Mesenchymal stem cell (in vitro differentiated cells and primary cell): ENCODE measurements around the gene PITPNM2.

Source experiments
- DNase-seq: peaks from one replicate; pipeline ENCODE4 v3.0.0-alpha.2; 2013
- H2AFZ ChIP-seq: one replicate; pipeline ENCODE4 v1.6.1; 2013; ENCODE audit warnings: low read depth, mild to moderate bottlenecking, control low read depth, inconsistent platforms, low read length, moderate library complexity
- H2AK5ac ChIP-seq: 2 replicates; pipeline ENCODE4 v1.6.1; 2013; ENCODE audit warnings: low read length, moderate library complexity, mild to moderate bottlenecking, inconsistent platforms; ENCODE audit not compliant: severe bottlenecking
- H2BK120ac ChIP-seq: one replicate; pipeline ENCODE4 v1.6.1; 2013; ENCODE audit warnings: low read depth, mild to moderate bottlenecking, inconsistent platforms, low read length, moderate library complexity
- H2BK12ac ChIP-seq, 2 experiments: one replicate each; pipeline ENCODE4 v1.6.1; 2013; ENCODE audit warnings: inconsistent platforms in 2 of 2, low read length in 2 of 2, mild to moderate bottlenecking in 2 of 2, moderate library complexity in 2 of 2, control low read depth in 1 of 2
- H2BK15ac ChIP-seq: one replicate; pipeline ENCODE4 v1.6.1; 2013; ENCODE audit warnings: mild to moderate bottlenecking, low read depth, inconsistent platforms; ENCODE audit not compliant: poor library complexity, severe bottlenecking
- H2BK5ac ChIP-seq: 2 replicates; pipeline ENCODE4 v1.6.1; 2013; ENCODE audit warnings: low read depth, mild to moderate bottlenecking, low read length, control low read depth, inconsistent platforms; ENCODE audit not compliant: poor library complexity, severe bottlenecking
- H3K14ac ChIP-seq, 2 experiments: one replicate each; pipeline ENCODE4 v1.6.1; 2013; ENCODE audit warnings: inconsistent platforms in 2 of 2, low read length in 2 of 2, control low read depth in 1 of 2, mild to moderate bottlenecking in 1 of 2, moderate library complexity in 1 of 2
- H3K18ac ChIP-seq, 2 experiments: one replicate each; pipeline ENCODE4 v1.6.1; 2013; ENCODE audit warnings: inconsistent platforms in 2 of 2, low read length in 2 of 2, control low read depth in 1 of 2, low read depth in 1 of 2, mild to moderate bottlenecking in 1 of 2
- H3K23ac ChIP-seq, 2 experiments: one replicate each; pipeline ENCODE4 v1.6.1; 2013; ENCODE audit warnings: inconsistent platforms in 2 of 2, low read length in 2 of 2, mild to moderate bottlenecking in 2 of 2, moderate library complexity in 2 of 2, control low read depth in 1 of 2
- H3K27ac ChIP-seq: 2 replicates; pipeline ENCODE4 v1.5.1; 2013; ENCODE audit warnings: mild to moderate bottlenecking, moderate library complexity, low read length, control low read depth, inconsistent platforms; ENCODE audit not compliant: poor library complexity, severe bottlenecking
- H3K27me3 ChIP-seq, 2 experiments: 2 replicates each; pipeline versions ENCODE4 v1.6.1 to v1.7.0; 2013; ENCODE audit warnings: low read length in 2 of 2, mild to moderate bottlenecking in 2 of 2, moderate library complexity in 2 of 2, control low read depth in 1 of 2, inconsistent platforms in 1 of 2; ENCODE audit not compliant: control insufficient read depth in 1 of 2, insufficient read depth in 1 of 2
- H3K36me3 ChIP-seq, 2 experiments: 2 replicates each; pipeline versions ENCODE4 v1.6.1 to v1.7.0; 2013; ENCODE audit warnings: low read length in 2 of 2, control low read depth in 1 of 2, inconsistent platforms in 1 of 2, low read depth in 1 of 2, mild to moderate bottlenecking in 1 of 2; ENCODE audit not compliant: insufficient read depth in 2 of 2, control insufficient read depth in 1 of 2
- H3K4ac ChIP-seq, 2 experiments: one replicate each; pipeline ENCODE4 v1.6.1; 2013; ENCODE audit warnings: inconsistent platforms in 2 of 2, low read length in 2 of 2, mild to moderate bottlenecking in 2 of 2, moderate library complexity in 2 of 2, control low read depth in 1 of 2, low read depth in 1 of 2
- H3K4me1 ChIP-seq: 2 replicates; pipeline ENCODE4 v1.6.1; 2013; ENCODE audit warnings: low read depth, low read length, control low read depth; ENCODE audit not compliant: control insufficient read depth, insufficient read depth
- H3K4me2 ChIP-seq: 2 replicates; pipeline ENCODE4 v1.6.1; 2013; ENCODE audit warnings: low read length, mild to moderate bottlenecking, inconsistent platforms; ENCODE audit not compliant: poor library complexity, severe bottlenecking
- H3K4me3 ChIP-seq, 2 experiments: 2 replicates each; pipeline versions ENCODE4 v1.5.1 to v1.7.0; 2013; ENCODE audit warnings: low read length in 2 of 2, mild to moderate bottlenecking in 2 of 2, control low read depth in 1 of 2, low read depth in 1 of 2; ENCODE audit not compliant: insufficient read depth in 1 of 2
- H3K79me1 ChIP-seq: replicated peaks from 2 replicates; pipeline ENCODE4 v1.6.1; 2013; ENCODE audit warnings: mild to moderate bottlenecking, control low read depth, low read length, inconsistent platforms; ENCODE audit not compliant: poor library complexity, severe bottlenecking
- H3K9ac ChIP-seq: 2 replicates; pipeline ENCODE4 v1.7.0; 2013; ENCODE audit warnings: mild to moderate bottlenecking, low read length, moderate library complexity
- H3K9me3 ChIP-seq: 2 replicates; pipeline ENCODE4 v1.7.0; 2013; ENCODE audit warnings: mild to moderate bottlenecking, low read length; ENCODE audit not compliant: control insufficient read depth
- H4K8ac ChIP-seq: one replicate; pipeline ENCODE4 v1.6.1; 2013; ENCODE audit warnings: inconsistent platforms, mild to moderate bottlenecking, low read length, moderate library complexity
- H4K91ac ChIP-seq: one replicate; pipeline ENCODE4 v1.6.1; 2013; ENCODE audit warnings: mild to moderate bottlenecking, low read length, inconsistent platforms
- WGBS: methylation state at CpG from one replicate; pipeline ENCODE4 v1.1.7; 2013; ENCODE audit warnings: mixed read lengths; 5-methylcytosine and 5-hydroxymethylcytosine counted together

Gene PITPNM2

GRCh38 chr12:123120452-123121166, 30.3 kb downstream of the PITPNM2 start:
- H4K8ac ChIP-seq = peak overlapping the region; percentile 14
- DNase-seq = no peak
- peaks cover 6% of the 10 kb centered on the region for H3K4me1 ChIP-seq
- peak overlapping the region; percentile 84 for H2BK15ac ChIP-seq
- H2BK12ac ChIP-seq = peak overlapping the region in 1 of 2 experiments; percentile 80
- H3K79me1 ChIP-seq = peaks cover 32% of the 10 kb centered on the region
- H3K14ac ChIP-seq = peak overlapping the region in 1 of 2 experiments; percentile 87
- H3K18ac ChIP-seq = peak overlapping the region; percentile 23 to 83
- WGBS = 89% methylated on average over 3 of the region's 3 CpGs
- H3K4me2 ChIP-seq = no peak overlapping the region
- peak overlapping the region; percentile 9 for H4K91ac ChIP-seq
- no peak overlapping the region for H3K9ac ChIP-seq
- H3K4ac ChIP-seq = peak overlapping the region; percentile 48 to 64
- no peaks in the 10 kb centered on the region for H3K27me3 ChIP-seq
- H3K23ac ChIP-seq = peak overlapping the region in 1 of 2 experiments; percentile 70
- H3K9me3 ChIP-seq = no peaks in the 10 kb centered on the region
- H3K27ac ChIP-seq = no peak overlapping the region
- no peak overlapping the region for H2BK5ac ChIP-seq
- no peaks in the 10 kb centered on the region for H3K36me3 ChIP-seq
- peak overlapping the region; percentile 78 for H2AK5ac ChIP-seq
- peak overlapping the region in 1 of 2 experiments; percentile 2 for H3K4me3 ChIP-seq
- no peak overlapping the region for H2BK120ac ChIP-seq
- H2AFZ ChIP-seq = peak overlapping the region; percentile 62

- H3K18ac ChIP-seq = peak overlapping the region in 1 of 2 experiments; percentile 14
- WGBS = 95% methylated on average over 7 of the region's 7 CpGs
- H3K4me2 ChIP-seq = no peak overlapping the region
- no peak overlapping the region for H3K27ac ChIP-seq
- no peak overlapping the region for H2BK120ac ChIP-seq
- DNase-seq = no peak
- no peak overlapping the region for H2BK15ac ChIP-seq
- no peaks in the 10 kb centered on the region for H3K27me3 ChIP-seq
- peak overlapping the region in 1 of 2 experiments; percentile 79 for H2BK12ac ChIP-seq
- H3K4me1 ChIP-seq = peaks cover 10% of the 10 kb centered on the region
- no peak overlapping the region for H4K8ac ChIP-seq
- no peaks in the 10 kb centered on the region for H3K36me3 ChIP-seq
- H3K9ac ChIP-seq = no peak overlapping the region
- no peak overlapping the region for H3K14ac ChIP-seq
- no peak overlapping the region for H3K4ac ChIP-seq
- H2BK5ac ChIP-seq = no peak overlapping the region
- no peak overlapping the region for H2AK5ac ChIP-seq
- H2AFZ ChIP-seq = no peak overlapping the region
- no peak overlapping the region for H4K91ac ChIP-seq
- H3K9me3 ChIP-seq = no peaks in the 10 kb centered on the region
- H3K23ac ChIP-seq = no peak overlapping the region
- H3K79me1 ChIP-seq = peaks cover 36% of the 10 kb centered on the region
- H3K4me3 ChIP-seq = no peak overlapping the region
Observed at GRCh38 chr12:123119808-123120207, 31.1 kb downstream of the PITPNM2 start.

GRCh38 chr12:123118497-123118896, 32.4 kb downstream of the PITPNM2 start:
- no peaks in the 10 kb centered on the region for H3K9me3 ChIP-seq
- no peak overlapping the region for H2BK120ac ChIP-seq
- no peaks in the 10 kb centered on the region for H3K27me3 ChIP-seq
- no peak overlapping the region for H3K9ac ChIP-seq
- H3K4me1 ChIP-seq = peaks cover 12% of the 10 kb centered on the region
- peak overlapping the region; percentile 74 to 81 for H3K18ac ChIP-seq
- peak overlapping the region in 1 of 2 experiments; percentile 33 for H2BK12ac ChIP-seq
- H3K27ac ChIP-seq = no peak overlapping the region
- no peak overlapping the region for H2AK5ac ChIP-seq
- H2BK15ac ChIP-seq = no peak overlapping the region
- H3K4me2 ChIP-seq = no peak overlapping the region
- peaks cover 43% of the 10 kb centered on the region for H3K79me1 ChIP-seq
- H2BK5ac ChIP-seq = no peak overlapping the region
- H3K4ac ChIP-seq = no peak overlapping the region
- H3K4me3 ChIP-seq = no peak overlapping the region
- no peak overlapping the region for H4K8ac ChIP-seq
- H3K14ac ChIP-seq = no peak overlapping the region
- H3K36me3 ChIP-seq = no peaks in the 10 kb centered on the region
- H4K91ac ChIP-seq = no peak overlapping the region
- H2AFZ ChIP-seq = no peak overlapping the region
- peak; percentile 96 for DNase-seq
- 25% methylated on average over 4 of the region's 8 CpGs for WGBS
- H3K23ac ChIP-seq = no peak overlapping the region

- Histone ChIP-seq H4K91ac (no peak overlapping the region), H3K4me3 (peak overlapping the region in 1 of 2 experiments; percentile 48), H3K4me2 (no peak overlapping the region), H3K18ac (peak overlapping the region in 1 of 2 experiments; percentile 73), H2BK12ac (no peak overlapping the region), H3K4me1 (peaks cover 19% of the 10 kb centered on the region), H3K36me3 (no peaks in the 10 kb centered on the region), H3K27me3 (no peaks in the 10 kb centered on the region), H2BK120ac (no peak overlapping the region), H3K14ac (no peak overlapping the region), H3K9me3 (no peaks in the 10 kb centered on the region), H3K23ac (no peak overlapping the region), H2BK15ac (no peak overlapping the region), H3K9ac (peak overlapping the region; percentile 70), H3K79me1 (peaks cover 35% of the 10 kb centered on the region), H2BK5ac (no peak overlapping the region), H3K4ac (no peak overlapping the region), H2AK5ac (no peak overlapping the region), H3K27ac (no peak overlapping the region), H2AFZ (no peak overlapping the region), H4K8ac (no peak overlapping the region)
- 78% methylated on average over 8 of the region's 8 CpGs for WGBS
- DNase-seq = peak; percentile 91
Observed at GRCh38 chr12:123115409-123116121, 35.3 kb downstream of the PITPNM2 start.
